Measurements from ENCODE around the gene STAT4.

DNA sequence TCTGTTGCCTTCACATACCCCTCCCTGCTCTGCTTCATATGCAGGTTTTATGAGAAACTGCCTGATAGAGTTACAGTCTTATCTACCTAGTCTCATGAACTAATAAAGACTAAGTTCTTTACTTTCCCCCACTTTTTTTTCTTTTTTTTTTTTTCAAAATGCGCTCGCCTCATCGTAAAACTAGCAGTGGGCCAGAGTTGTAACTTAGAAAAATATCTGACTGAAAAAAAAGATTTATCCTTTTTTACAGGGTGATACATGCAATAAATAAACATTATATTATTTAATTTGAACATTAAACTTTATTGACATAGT is 83.9 kb downstream of the STAT4 start:
- TF ChIP-seq, protein P1, sequence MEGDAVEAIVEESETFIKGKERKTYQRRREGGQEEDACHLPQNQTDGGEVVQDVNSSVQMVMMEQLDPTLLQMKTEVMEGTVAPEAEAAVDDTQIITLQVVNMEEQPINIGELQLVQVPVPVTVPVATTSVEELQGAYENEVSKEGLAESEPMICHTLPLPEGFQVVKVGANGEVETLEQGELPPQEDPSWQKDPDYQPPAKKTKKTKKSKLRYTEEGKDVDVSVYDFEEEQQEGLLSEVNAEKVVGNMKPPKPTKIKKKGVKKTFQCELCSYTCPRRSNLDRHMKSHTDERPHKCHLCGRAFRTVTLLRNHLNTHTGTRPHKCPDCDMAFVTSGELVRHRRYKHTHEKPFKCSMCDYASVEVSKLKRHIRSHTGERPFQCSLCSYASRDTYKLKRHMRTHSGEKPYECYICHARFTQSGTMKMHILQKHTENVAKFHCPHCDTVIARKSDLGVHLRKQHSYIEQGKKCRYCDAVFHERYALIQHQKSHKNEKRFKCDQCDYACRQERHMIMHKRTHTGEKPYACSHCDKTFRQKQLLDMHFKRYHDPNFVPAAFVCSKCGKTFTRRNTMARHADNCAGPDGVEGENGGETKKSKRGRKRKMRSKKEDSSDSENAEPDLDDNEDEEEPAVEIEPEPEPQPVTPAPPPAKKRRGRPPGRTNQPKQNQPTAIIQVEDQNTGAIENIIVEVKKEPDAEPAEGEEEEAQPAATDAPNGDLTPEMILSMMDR (tag by site-specific recombination; IDR thresholded peaks at IDR 0.05): no peak
- TF ChIP-seq ZNF138 (tag by site-specific recombination; IDR thresholded peaks at IDR 0.05; ENCODE audit: borderline replicate concordance) (no peak), ZNF791 (tag by site-specific recombination; IDR thresholded peaks at IDR 0.05) (no peak), ZNF121 (tag by site-specific recombination; IDR thresholded peaks at IDR 0.05) (no peak), ZNF830 (tag by site-specific recombination; IDR thresholded peaks at IDR 0.05; ENCODE audit: low read depth) (no peak), SP2 (tag by site-specific recombination; IDR thresholded peaks at IDR 0.05) (no peak), ZNF274 (IDR thresholded peaks at IDR 0.05; ENCODE audit: low read length) (no peak), ZNF274 (tag by site-specific recombination; IDR thresholded peaks at IDR 0.05; ENCODE audit: borderline replicate concordance) (no peak), YY1 (tag by site-specific recombination; IDR thresholded peaks at IDR 0.05) (no peak), SCRT2 (tag by site-specific recombination; IDR thresholded peaks at IDR 0.05) (no peak), TCF7L2 (IDR thresholded peaks at IDR 0.05; ENCODE audit: borderline replicate concordance, low read depth, low read length) (no peak), ZNF776 (tag by site-specific recombination; IDR thresholded peaks at IDR 0.05; ENCODE audit: borderline replicate concordance) (no peak), ZNF768 (tag by site-specific recombination; IDR thresholded peaks at IDR 0.05) (no peak)
- TF ChIP-seq, protein P2, sequence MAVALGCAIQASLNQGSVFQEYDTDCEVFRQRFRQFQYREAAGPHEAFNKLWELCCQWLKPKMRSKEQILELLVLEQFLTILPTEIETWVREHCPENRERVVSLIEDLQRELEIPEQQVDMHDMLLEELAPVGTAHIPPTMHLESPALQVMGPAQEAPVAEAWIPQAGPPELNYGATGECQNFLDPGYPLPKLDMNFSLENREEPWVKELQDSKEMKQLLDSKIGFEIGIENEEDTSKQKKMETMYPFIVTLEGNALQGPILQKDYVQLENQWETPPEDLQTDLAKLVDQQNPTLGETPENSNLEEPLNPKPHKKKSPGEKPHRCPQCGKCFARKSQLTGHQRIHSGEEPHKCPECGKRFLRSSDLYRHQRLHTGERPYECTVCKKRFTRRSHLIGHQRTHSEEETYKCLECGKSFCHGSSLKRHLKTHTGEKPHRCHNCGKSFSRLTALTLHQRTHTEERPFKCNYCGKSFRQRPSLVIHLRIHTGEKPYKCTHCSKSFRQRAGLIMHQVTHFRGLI (tag by site-specific recombination; IDR thresholded peaks at IDR 0.05): no peak
- TF ChIP-seq, protein P3, sequence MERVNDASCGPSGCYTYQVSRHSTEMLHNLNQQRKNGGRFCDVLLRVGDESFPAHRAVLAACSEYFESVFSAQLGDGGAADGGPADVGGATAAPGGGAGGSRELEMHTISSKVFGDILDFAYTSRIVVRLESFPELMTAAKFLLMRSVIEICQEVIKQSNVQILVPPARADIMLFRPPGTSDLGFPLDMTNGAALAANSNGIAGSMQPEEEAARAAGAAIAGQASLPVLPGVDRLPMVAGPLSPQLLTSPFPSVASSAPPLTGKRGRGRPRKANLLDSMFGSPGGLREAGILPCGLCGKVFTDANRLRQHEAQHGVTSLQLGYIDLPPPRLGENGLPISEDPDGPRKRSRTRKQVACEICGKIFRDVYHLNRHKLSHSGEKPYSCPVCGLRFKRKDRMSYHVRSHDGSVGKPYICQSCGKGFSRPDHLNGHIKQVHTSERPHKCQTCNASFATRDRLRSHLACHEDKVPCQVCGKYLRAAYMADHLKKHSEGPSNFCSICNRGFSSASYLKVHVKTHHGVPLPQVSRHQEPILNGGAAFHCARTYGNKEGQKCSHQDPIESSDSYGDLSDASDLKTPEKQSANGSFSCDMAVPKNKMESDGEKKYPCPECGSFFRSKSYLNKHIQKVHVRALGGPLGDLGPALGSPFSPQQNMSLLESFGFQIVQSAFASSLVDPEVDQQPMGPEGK (tag by site-specific recombination; IDR thresholded peaks at IDR 0.05): no peak

All from HEK293 (cell line).